ENCODE data around the gene POLR2L. TPM values are rescaled to one million over a fixed set of nuclear protein-coding genes. Genes with fewer than 3 reads are reported as not detected.

The POLR2L gene
- total RNA-seq, 1 experiment from 2014 or later, result 107 TPM

DNA sequence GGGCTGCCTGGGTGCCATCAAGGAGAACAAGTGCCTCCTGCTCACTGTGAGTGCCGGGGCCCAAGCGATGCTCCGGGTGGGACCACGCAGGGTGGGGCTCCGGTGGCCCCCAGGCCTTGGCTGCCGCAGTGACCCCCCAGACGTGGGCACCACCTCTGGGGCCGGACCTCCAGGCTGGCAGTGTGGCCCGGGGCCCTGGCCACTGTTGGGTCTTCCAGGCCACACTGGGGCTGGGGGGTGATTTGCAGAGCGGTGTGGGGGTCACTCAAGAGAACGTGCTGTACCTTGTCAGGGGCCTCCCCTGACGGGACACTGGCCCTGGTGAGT, 20.3 kb upstream of the POLR2L start:
- H3K4me1 Mint-ChIP-seq (ENCODE audit: low read depth, unreplicated experiment), result peaks cover 9% of the 10 kb centered on the region
- BruUV-seq (replicated peaks), result no TSS peak
- TF ChIP-seq, protein P1, sequence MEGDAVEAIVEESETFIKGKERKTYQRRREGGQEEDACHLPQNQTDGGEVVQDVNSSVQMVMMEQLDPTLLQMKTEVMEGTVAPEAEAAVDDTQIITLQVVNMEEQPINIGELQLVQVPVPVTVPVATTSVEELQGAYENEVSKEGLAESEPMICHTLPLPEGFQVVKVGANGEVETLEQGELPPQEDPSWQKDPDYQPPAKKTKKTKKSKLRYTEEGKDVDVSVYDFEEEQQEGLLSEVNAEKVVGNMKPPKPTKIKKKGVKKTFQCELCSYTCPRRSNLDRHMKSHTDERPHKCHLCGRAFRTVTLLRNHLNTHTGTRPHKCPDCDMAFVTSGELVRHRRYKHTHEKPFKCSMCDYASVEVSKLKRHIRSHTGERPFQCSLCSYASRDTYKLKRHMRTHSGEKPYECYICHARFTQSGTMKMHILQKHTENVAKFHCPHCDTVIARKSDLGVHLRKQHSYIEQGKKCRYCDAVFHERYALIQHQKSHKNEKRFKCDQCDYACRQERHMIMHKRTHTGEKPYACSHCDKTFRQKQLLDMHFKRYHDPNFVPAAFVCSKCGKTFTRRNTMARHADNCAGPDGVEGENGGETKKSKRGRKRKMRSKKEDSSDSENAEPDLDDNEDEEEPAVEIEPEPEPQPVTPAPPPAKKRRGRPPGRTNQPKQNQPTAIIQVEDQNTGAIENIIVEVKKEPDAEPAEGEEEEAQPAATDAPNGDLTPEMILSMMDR (IDR thresholded peaks at IDR 0.05; ENCODE audit: unreplicated experiment), result no peak
- peaks cover 85% of the 10 kb centered on the region for H3K36me3 Mint-ChIP-seq (ENCODE audit: insufficient read depth, unreplicated experiment)
- CTCF ChIA-PET, result no interaction called here
- H3K27me3 Mint-ChIP-seq (ENCODE audit: unreplicated experiment), result peaks cover 15% of the 10 kb centered on the region
- H3K9me3 Mint-ChIP-seq (ENCODE audit: low read depth, unreplicated experiment), result no peaks in the 10 kb centered on the region
- intact Hi-C loops (cut with micrococcal nuclease; ENCODE audit: unreplicated experiment), result no loop called here
- peak overlapping the region; percentile 50 for H3K27ac Mint-ChIP-seq (ENCODE audit: unreplicated experiment)
- no peak overlapping the region for H3K4me3 Mint-ChIP-seq (ENCODE audit: low read depth, unreplicated experiment)
- no peak for DNase-seq

DNA sequence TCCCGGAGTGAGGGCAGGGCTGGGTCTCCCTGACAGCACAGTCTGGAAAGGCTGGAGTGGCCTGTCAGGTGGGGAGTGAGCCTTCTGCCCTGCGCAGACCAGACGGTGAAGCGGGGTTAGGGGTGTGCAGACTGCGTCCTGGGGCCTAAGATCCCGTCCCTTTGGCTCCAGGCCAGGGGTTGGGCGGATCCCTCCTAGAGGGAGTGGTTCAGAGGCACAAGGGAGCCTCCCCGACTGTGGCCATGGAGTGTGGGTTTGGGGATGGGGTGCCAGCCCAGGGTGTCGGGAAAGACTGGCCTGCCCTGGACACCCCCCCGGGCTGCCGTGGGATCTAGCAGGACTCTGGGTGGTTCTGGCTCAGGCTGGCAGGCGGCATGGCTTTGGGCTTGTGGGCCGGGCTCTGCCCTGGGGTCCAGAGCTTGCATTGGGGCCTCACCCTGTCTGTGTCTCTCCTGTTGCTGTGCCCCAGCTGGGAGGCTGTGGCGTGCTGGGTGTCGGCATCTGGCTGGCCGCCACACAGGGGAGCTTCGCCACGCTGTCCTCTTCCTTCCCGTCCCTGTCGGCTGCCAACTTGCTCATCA, 19.8 kb upstream of the POLR2L start:
- Mint-ChIP-seq H3K4me3 (ENCODE audit: low read depth, unreplicated experiment) (no peak overlapping the region), H3K9me3 (ENCODE audit: low read depth, unreplicated experiment) (no peaks in the 10 kb centered on the region), H3K36me3 (ENCODE audit: insufficient read depth, unreplicated experiment) (peaks cover 83% of the 10 kb centered on the region), H3K27me3 (ENCODE audit: unreplicated experiment) (peaks cover 15% of the 10 kb centered on the region), H3K4me1 (ENCODE audit: low read depth, unreplicated experiment) (peaks cover 9% of the 10 kb centered on the region), H3K27ac (ENCODE audit: unreplicated experiment) (peak overlapping the region; percentile 86)
- intact Hi-C loops (cut with micrococcal nuclease; ENCODE audit: unreplicated experiment), result no loop called here
- BruUV-seq (replicated peaks), result no TSS peak
- CTCF ChIA-PET, result no interaction called here
- TF ChIP-seq, protein P1 (IDR thresholded peaks at IDR 0.05; ENCODE audit: unreplicated experiment), result no peak
- peak; percentile 52 for DNase-seq

- no TSS peak for BruUV-seq (replicated peaks)
- no peak for DNase-seq
- H3K4me1 Mint-ChIP-seq (ENCODE audit: low read depth, unreplicated experiment), result peaks cover 9% of the 10 kb centered on the region
- TF ChIP-seq, protein P1 (IDR thresholded peaks at IDR 0.05; ENCODE audit: unreplicated experiment), result no peak
- no peak overlapping the region for H3K4me3 Mint-ChIP-seq (ENCODE audit: low read depth, unreplicated experiment)
- H3K36me3 Mint-ChIP-seq (ENCODE audit: insufficient read depth, unreplicated experiment), result peaks cover 82% of the 10 kb centered on the region
- peaks cover 15% of the 10 kb centered on the region for H3K27me3 Mint-ChIP-seq (ENCODE audit: unreplicated experiment)
- H3K9me3 Mint-ChIP-seq (ENCODE audit: low read depth, unreplicated experiment), result no peaks in the 10 kb centered on the region
- CTCF ChIA-PET, result interaction anchor here (0.6 to 1.6 kb wide), 2 partner anchors 13 to 112 kb away, joined by 3 read pairs; no protein-coding TSS in a partner anchor
- H3K27ac Mint-ChIP-seq (ENCODE audit: unreplicated experiment), result no peak overlapping the region
- intact Hi-C loops (cut with micrococcal nuclease; ENCODE audit: unreplicated experiment), result no loop called here
Observed at GRCh38 chr11:861105-861479, 18.8 kb upstream of the POLR2L start.

DNA sequence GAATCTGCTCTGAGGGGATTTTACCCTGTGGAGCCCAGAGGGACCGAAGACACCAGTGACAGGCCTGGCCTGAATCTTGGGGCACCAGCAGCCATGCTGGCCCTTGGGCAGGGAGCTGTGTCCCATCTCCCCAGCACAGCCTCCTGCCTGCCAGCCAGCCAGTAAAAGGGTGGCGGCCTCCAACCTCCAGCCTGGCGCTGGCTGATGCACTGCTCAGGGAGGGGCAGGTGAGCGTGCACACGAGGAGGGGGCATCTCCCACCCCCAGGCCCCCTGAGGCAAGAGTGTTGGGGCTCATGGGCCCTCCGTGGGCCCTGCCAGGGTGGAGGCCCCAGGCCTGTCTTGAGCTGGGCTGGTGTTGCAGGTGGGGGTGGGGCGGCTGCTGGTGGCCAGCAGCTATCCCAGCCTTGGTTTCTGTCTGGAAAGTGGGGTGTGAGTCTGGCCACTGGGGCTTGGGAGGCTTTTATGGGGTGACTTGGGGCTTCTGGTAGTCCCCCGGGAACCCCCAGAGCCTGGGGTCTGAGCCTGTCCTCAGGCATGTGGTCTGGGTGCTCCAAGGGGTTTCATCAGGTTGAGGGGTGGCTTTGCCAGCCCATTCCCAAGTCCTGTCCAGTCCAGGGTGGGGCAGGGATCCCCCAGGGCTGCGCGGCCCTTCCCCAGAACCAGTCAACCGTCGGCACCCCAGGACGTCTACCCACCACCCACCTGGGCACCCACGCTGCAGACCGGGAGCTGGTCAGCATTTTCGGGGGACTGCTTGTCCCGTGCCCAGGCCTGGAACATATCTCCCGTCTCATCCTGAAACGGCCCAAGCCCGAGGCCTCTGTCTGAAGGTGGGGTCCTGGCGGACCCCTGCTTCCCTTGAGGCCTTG, 18.1 kb upstream of the POLR2L start:
- peak overlapping the region; percentile 72 for H3K4me3 Mint-ChIP-seq (ENCODE audit: low read depth, unreplicated experiment)
- intact Hi-C loops (cut with micrococcal nuclease; ENCODE audit: unreplicated experiment), result no loop called here
- peaks cover 79% of the 10 kb centered on the region for H3K36me3 Mint-ChIP-seq (ENCODE audit: insufficient read depth, unreplicated experiment)
- H3K4me1 Mint-ChIP-seq (ENCODE audit: low read depth, unreplicated experiment), result peaks cover 9% of the 10 kb centered on the region
- TF ChIP-seq, protein P1 (IDR thresholded peaks at IDR 0.05; ENCODE audit: unreplicated experiment), result no peak
- CTCF ChIA-PET, result interaction anchor here (0.8 to 1.6 kb wide), 4 partner anchors 12 to 191 kb away, joined by 3 to 20 read pairs (median 3); no protein-coding TSS in a partner anchor
- no TSS peak for BruUV-seq (replicated peaks)
- H3K27ac Mint-ChIP-seq (ENCODE audit: unreplicated experiment), result peak overlapping the region; percentile 74
- peaks cover 15% of the 10 kb centered on the region for H3K27me3 Mint-ChIP-seq (ENCODE audit: unreplicated experiment)
- DNase-seq, result no peak
- H3K9me3 Mint-ChIP-seq (ENCODE audit: low read depth, unreplicated experiment), result no peaks in the 10 kb centered on the region
